Activated naive CD4-positive, alpha-beta T cell treated with anti-CD3 and anti-CD28 coated beads, Interleukin-2, amount 50 U/mL, for 24 hours (primary cell): ENCODE results near the gene SUSD3.
A peak's percentile ranks its signal among the peaks of the same experiment; 100 is the strongest.
"Not testable (repeated sequence)": the region's sequence is repeated elsewhere in the genome, so short reads cannot be mapped to it uniquely, and the experiment has no call there.

ENCODE experiments used
- H3K27ac Mint-ChIP-seq: one replicate; pipeline ENCODE4 v1.8.0; 2021; ENCODE audit warnings: mild to moderate bottlenecking, mixed read lengths
- H3K27me3 Mint-ChIP-seq: one replicate; pipeline ENCODE4 v1.8.0; 2021; ENCODE audit warnings: mixed read lengths
- H3K36me3 Mint-ChIP-seq: one replicate; pipeline ENCODE4 v1.8.0; 2021; ENCODE audit warnings: mixed read lengths
- H3K4me1 Mint-ChIP-seq: one replicate; pipeline ENCODE4 v1.8.0; 2021; ENCODE audit warnings: mixed read lengths
- H3K4me3 Mint-ChIP-seq: one replicate; pipeline ENCODE4 v1.8.0; 2021; ENCODE audit warnings: mild to moderate bottlenecking, mixed read lengths
- H3K9me3 Mint-ChIP-seq: one replicate; pipeline ENCODE4 v1.8.0; 2021; ENCODE audit warnings: mixed read lengths

The SUSD3 gene

GRCh38 chr9:93058355-93059010, at the start of gene SUSD3:
Gene SUSD3, plus strand, starts transcription at chr9:93058701. Its CDS starts 42 bp downstream, at chr9:93058743.
- Mint-ChIP-seq H3K4me1 (peaks cover 69% of the 10 kb centered on the region), H3K4me3 (peak within 1 kb of the TSS; percentile 88), H3K9me3 (no peaks in the 10 kb centered on the region), H3K36me3 (no peaks in the 10 kb centered on the region), H3K27me3 (no peaks in the 10 kb centered on the region), H3K27ac (peak within 1 kb of the TSS; percentile 98)

GRCh38 chr9:93009337-93010015, 49.0 kb upstream of the SUSD3 start:
- Mint-ChIP-seq H3K4me1 (peaks cover 20% of the 10 kb centered on the region), H3K36me3 (peaks cover 10% of the 10 kb centered on the region), H3K27ac (no peak overlapping the region), H3K4me3 (no peak overlapping the region), H3K9me3 (no peaks in the 10 kb centered on the region), H3K27me3 (no peaks in the 10 kb centered on the region)

GRCh38 chr9:93010056-93010455, 48.4 kb upstream of the SUSD3 start:
- H3K4me1 Mint-ChIP-seq, result peaks cover 18% of the 10 kb centered on the region
- H3K36me3 Mint-ChIP-seq, result peaks cover 10% of the 10 kb centered on the region
- no peaks in the 10 kb centered on the region for H3K27me3 Mint-ChIP-seq
- no peak overlapping the region for H3K4me3 Mint-ChIP-seq
- H3K9me3 Mint-ChIP-seq, result no peaks in the 10 kb centered on the region
- H3K27ac Mint-ChIP-seq, result peak overlapping the region; percentile 61

- H3K9me3 Mint-ChIP-seq, result no peaks in the 10 kb centered on the region
- no peaks in the 10 kb centered on the region for H3K27me3 Mint-ChIP-seq
- peaks cover 10% of the 10 kb centered on the region for H3K36me3 Mint-ChIP-seq
- H3K27ac Mint-ChIP-seq, result peak overlapping the region; percentile 61
- peaks cover 18% of the 10 kb centered on the region for H3K4me1 Mint-ChIP-seq
- H3K4me3 Mint-ChIP-seq, result no peak overlapping the region
These were observed 47.8 kb upstream of the SUSD3 start for GRCh38 chr9:93010704-93011103.

- no peak overlapping the region for H3K27ac Mint-ChIP-seq
- no peaks in the 10 kb centered on the region for H3K27me3 Mint-ChIP-seq
- peaks cover 10% of the 10 kb centered on the region for H3K36me3 Mint-ChIP-seq
- no peak overlapping the region for H3K4me3 Mint-ChIP-seq
- no peaks in the 10 kb centered on the region for H3K9me3 Mint-ChIP-seq
- peaks cover 18% of the 10 kb centered on the region for H3K4me1 Mint-ChIP-seq
These were observed 47.4 kb upstream of the SUSD3 start for GRCh38 chr9:93011114-93011513.

GRCh38 chr9:93012963-93013855, 45.3 kb upstream of the SUSD3 start:
- peak overlapping the region; percentile 35 for H3K27ac Mint-ChIP-seq
- peaks cover 18% of the 10 kb centered on the region for H3K4me1 Mint-ChIP-seq
- H3K4me3 Mint-ChIP-seq, result no peak overlapping the region
- H3K36me3 Mint-ChIP-seq, result peaks cover 9% of the 10 kb centered on the region
- H3K9me3 Mint-ChIP-seq, result no peaks in the 10 kb centered on the region
- H3K27me3 Mint-ChIP-seq, result no peaks in the 10 kb centered on the region

- peaks cover 19% of the 10 kb centered on the region for H3K4me1 Mint-ChIP-seq
- no peaks in the 10 kb centered on the region for H3K9me3 Mint-ChIP-seq
- peaks cover 10% of the 10 kb centered on the region for H3K36me3 Mint-ChIP-seq
- H3K27me3 Mint-ChIP-seq, result no peaks in the 10 kb centered on the region
- peak overlapping the region; percentile 59 for H3K27ac Mint-ChIP-seq
- no peak overlapping the region for H3K4me3 Mint-ChIP-seq
These were observed 44.5 kb upstream of the SUSD3 start for GRCh38 chr9:93013856-93014582.

- H3K27ac Mint-ChIP-seq, H3K4me3 Mint-ChIP-seq, H3K9me3 Mint-ChIP-seq, H3K27me3 Mint-ChIP-seq: not testable (repeated sequence)
- peaks cover 15% of the 10 kb centered on the region for H3K36me3 Mint-ChIP-seq
- peaks cover 23% of the 10 kb centered on the region for H3K4me1 Mint-ChIP-seq
These were observed 43.3 kb upstream of the SUSD3 start for GRCh38 chr9:93015190-93015589.

- no peak overlapping the region for H3K27ac Mint-ChIP-seq
- peaks cover 17% of the 10 kb centered on the region for H3K36me3 Mint-ChIP-seq
- no peak overlapping the region for H3K4me3 Mint-ChIP-seq
- H3K27me3 Mint-ChIP-seq, result no peaks in the 10 kb centered on the region
- peaks cover 43% of the 10 kb centered on the region for H3K4me1 Mint-ChIP-seq
- no peaks in the 10 kb centered on the region for H3K9me3 Mint-ChIP-seq
These were observed 40.9 kb upstream of the SUSD3 start for GRCh38 chr9:93017621-93018020.

- Mint-ChIP-seq H3K4me1 (peaks cover 59% of the 10 kb centered on the region), H3K27ac (no peak overlapping the region), H3K36me3 (peaks cover 13% of the 10 kb centered on the region), H3K9me3 (no peaks in the 10 kb centered on the region), H3K4me3 (no peak overlapping the region), H3K27me3 (no peaks in the 10 kb centered on the region)
These were observed 38.4 kb upstream of the SUSD3 start for GRCh38 chr9:93020151-93020550.

- H3K27me3 Mint-ChIP-seq, result no peaks in the 10 kb centered on the region
- no peak overlapping the region for H3K4me3 Mint-ChIP-seq
- H3K9me3 Mint-ChIP-seq, result no peaks in the 10 kb centered on the region
- peaks cover 13% of the 10 kb centered on the region for H3K36me3 Mint-ChIP-seq
- H3K27ac Mint-ChIP-seq, result peak overlapping the region; percentile 88
- H3K4me1 Mint-ChIP-seq, result peaks cover 66% of the 10 kb centered on the region
These were observed 37.5 kb upstream of the SUSD3 start for GRCh38 chr9:93020771-93021670.

- Mint-ChIP-seq H3K4me3 (no peak overlapping the region), H3K27ac (peak overlapping the region; percentile 93), H3K36me3 (peaks cover 13% of the 10 kb centered on the region), H3K9me3 (no peaks in the 10 kb centered on the region), H3K4me1 (peaks cover 77% of the 10 kb centered on the region), H3K27me3 (no peaks in the 10 kb centered on the region)
These were observed 36.4 kb upstream of the SUSD3 start for GRCh38 chr9:93022066-93022465.

- peaks cover 85% of the 10 kb centered on the region for H3K4me1 Mint-ChIP-seq
- peaks cover 13% of the 10 kb centered on the region for H3K36me3 Mint-ChIP-seq
- H3K27me3 Mint-ChIP-seq, result no peaks in the 10 kb centered on the region
- H3K27ac Mint-ChIP-seq, result peak overlapping the region; percentile 93
- no peaks in the 10 kb centered on the region for H3K9me3 Mint-ChIP-seq
- H3K4me3 Mint-ChIP-seq, result no peak overlapping the region
These were observed 35.6 kb upstream of the SUSD3 start for GRCh38 chr9:93022721-93023520.

GRCh38 chr9:93023521-93023815, 35.0 kb upstream of the SUSD3 start:
- Mint-ChIP-seq H3K9me3 (no peaks in the 10 kb centered on the region), H3K4me3 (no peak overlapping the region), H3K4me1 (peaks cover 86% of the 10 kb centered on the region), H3K27ac (peak overlapping the region; percentile 84), H3K36me3 (peaks cover 10% of the 10 kb centered on the region), H3K27me3 (no peaks in the 10 kb centered on the region)
